Measurements from ENCODE around the gene FYTTD1.

GRCh38 chr3:197820550-197821335 is 71.1 kb downstream of the FYTTD1 start:
- TF ChIP-seq CTCF (IDR thresholded peaks at IDR 0.05), result no peak
- TF ChIP-seq POLR2AphosphoS5 (IDR thresholded peaks at IDR 0.05), result no peak
- TF ChIP-seq POLR2A (IDR thresholded peaks at IDR 0.05), result no peak

Data from upper lobe of left lung (tissue), 4 donors.